ENCODE results near the gene KCNJ8. TPM values are rescaled to one million over a fixed set of nuclear protein-coding genes. Genes with fewer than 3 reads are reported as not detected.

KCNJ8 gene
- total RNA-seq, 1 donor from 2014 or later = 17.2 TPM

DNA sequence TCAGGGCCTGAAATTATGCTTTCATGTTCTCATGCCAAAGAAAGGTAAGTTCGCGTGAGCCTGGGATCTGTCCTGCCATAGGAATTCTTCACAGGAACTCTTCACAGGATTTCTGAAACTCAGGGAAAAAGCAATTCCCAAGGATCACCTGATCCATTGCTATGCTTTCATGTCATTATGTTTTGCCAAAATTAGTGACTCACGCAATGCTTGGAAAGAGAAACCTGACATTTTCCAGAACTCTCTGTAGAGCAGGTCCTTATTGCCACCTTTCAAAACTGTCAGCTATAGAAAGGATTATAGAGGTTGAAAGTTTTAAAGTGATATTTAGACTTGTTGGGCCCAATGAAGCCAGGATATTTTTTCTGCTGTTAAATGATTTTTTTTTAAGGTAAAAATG lies 6.3 kb upstream of the KCNJ8 start:
- Histone ChIP-seq H3K27me3 (no peaks in the 10 kb centered on the region), H3K36me3 (no peaks in the 10 kb centered on the region), H3K4me3 (no peak overlapping the region), H3K9me3 (no peaks in the 10 kb centered on the region), H3K4me1 (no peaks in the 10 kb centered on the region), H3K27ac (no peak overlapping the region)
- TF ChIP-seq POLR2A (IDR thresholded peaks at IDR 0.05) (no peak), POLR2AphosphoS5 (IDR thresholded peaks at IDR 0.05; ENCODE audit: insufficient read depth in 1 of 2, low read depth in 1 of 2) (peak in 1 of 2 donors; percentile 56)
- TF ChIP-seq, protein P1, sequence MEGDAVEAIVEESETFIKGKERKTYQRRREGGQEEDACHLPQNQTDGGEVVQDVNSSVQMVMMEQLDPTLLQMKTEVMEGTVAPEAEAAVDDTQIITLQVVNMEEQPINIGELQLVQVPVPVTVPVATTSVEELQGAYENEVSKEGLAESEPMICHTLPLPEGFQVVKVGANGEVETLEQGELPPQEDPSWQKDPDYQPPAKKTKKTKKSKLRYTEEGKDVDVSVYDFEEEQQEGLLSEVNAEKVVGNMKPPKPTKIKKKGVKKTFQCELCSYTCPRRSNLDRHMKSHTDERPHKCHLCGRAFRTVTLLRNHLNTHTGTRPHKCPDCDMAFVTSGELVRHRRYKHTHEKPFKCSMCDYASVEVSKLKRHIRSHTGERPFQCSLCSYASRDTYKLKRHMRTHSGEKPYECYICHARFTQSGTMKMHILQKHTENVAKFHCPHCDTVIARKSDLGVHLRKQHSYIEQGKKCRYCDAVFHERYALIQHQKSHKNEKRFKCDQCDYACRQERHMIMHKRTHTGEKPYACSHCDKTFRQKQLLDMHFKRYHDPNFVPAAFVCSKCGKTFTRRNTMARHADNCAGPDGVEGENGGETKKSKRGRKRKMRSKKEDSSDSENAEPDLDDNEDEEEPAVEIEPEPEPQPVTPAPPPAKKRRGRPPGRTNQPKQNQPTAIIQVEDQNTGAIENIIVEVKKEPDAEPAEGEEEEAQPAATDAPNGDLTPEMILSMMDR (IDR thresholded peaks at IDR 0.05) = no peak
- intact Hi-C loops (cut with DNase I) = no loop called here
- no peak for DNase-seq (ENCODE audit: extremely low spot score in 2 of 2)

DNA sequence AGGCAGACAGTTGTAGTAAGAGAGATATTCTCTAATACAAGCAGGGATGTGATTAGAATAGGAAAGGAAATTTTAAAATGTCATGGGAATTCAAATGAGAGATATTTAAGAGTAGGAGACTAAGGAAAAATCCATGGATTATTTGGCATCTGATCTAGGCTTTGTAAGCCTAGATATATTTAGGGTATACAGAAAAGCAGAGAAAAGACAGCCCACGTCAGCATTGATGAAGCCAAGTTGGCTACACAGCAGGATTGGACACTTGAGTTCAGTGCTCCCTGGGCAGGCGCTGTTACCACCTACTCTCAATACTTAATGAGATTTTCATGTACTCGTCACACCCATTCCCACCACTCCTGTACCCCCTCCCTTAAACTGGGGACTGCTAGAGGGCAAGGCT lies 1.7 kb upstream of the KCNJ8 start:
- H3K4me3 ChIP-seq = no peak overlapping the region
- peak overlapping the region; percentile 82 for H3K27ac ChIP-seq
- no peak for DNase-seq (ENCODE audit: extremely low spot score in 2 of 2)
- TF ChIP-seq, protein P1 (IDR thresholded peaks at IDR 0.05) = no peak
- TF ChIP-seq POLR2AphosphoS5 (IDR thresholded peaks at IDR 0.05; ENCODE audit: insufficient read depth in 1 of 2, low read depth in 1 of 2) (no peak), POLR2A (IDR thresholded peaks at IDR 0.05) (no peak)
- intact Hi-C loops (cut with DNase I) = loop anchor here (10.0 kb wide), 1 partner anchor 59 kb away; no protein-coding TSS in a partner anchor
- H3K9me3 ChIP-seq = no peaks in the 10 kb centered on the region
- H3K36me3 ChIP-seq = no peaks in the 10 kb centered on the region
- H3K4me1 ChIP-seq = peaks cover 7% of the 10 kb centered on the region
- no peaks in the 10 kb centered on the region for H3K27me3 ChIP-seq

DNA sequence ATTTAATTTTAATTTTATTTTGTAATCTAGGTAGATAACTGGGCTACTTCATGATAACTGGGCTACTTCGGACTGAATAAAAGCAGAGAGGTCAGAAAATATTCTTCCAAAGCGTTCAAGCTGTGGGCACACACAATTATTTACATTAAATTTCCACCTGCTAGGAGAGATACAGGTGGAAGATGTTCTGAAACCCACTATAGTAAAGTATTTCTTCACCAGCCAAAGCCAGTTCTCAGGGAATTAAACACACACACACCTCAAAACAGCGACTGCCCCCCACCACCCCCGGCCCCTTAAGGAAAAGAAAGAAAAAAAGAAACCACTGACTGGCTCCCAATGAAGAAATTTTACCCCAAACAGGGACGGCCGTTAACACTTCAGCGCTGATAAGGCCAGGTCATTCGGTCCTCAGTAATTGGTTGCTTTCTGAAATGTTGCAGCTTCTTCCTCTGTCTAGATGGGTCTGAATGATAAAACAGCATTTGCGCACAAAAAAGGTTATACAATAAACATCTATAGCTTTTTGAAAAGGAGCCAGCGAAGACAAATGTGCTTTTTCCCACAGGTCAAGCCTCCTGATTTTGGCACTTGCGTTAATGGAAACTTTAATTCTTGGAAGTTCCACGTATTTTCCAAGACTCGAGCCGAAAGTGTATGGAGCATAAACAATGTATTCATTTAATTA lies 771 bp upstream of the KCNJ8 start:
- intact Hi-C loops (cut with DNase I) = loop anchor here (10.0 kb wide), 1 partner anchor 60 kb away; no protein-coding TSS in a partner anchor
- H3K4me3 ChIP-seq = peak overlapping the region; percentile 60 to 72
- no peaks in the 10 kb centered on the region for H3K36me3 ChIP-seq
- no peaks in the 10 kb centered on the region for H3K27me3 ChIP-seq
- peak overlapping the region; percentile 82 for H3K27ac ChIP-seq
- TF ChIP-seq POLR2A (IDR thresholded peaks at IDR 0.05) = no peak
- TF ChIP-seq, protein P1 (IDR thresholded peaks at IDR 0.05) = no peak
- TF ChIP-seq POLR2AphosphoS5 (IDR thresholded peaks at IDR 0.05; ENCODE audit: insufficient read depth in 1 of 2, low read depth in 1 of 2) = no peak
- no peaks in the 10 kb centered on the region for H3K9me3 ChIP-seq
- no peak for DNase-seq (ENCODE audit: extremely low spot score in 2 of 2)
- H3K4me1 ChIP-seq = peaks cover 7% of the 10 kb centered on the region

DNA sequence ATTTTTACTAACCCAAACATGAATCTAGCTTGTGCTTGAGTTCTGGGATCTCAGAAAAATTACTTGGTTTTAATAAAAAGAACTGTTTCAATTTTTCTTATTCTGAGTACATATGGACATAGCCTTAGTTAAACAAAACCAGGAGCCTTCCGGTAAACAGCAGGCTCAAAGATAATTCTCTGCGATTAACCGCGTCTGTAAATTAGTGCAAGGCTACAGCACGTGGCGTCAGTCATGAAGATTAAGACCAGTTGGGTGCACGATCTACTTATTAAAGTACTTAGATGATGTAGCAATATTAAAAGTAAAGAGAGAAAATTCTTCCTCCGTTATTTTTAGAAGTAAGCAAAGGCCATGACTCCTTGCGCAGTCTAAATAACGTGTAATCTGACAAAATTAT lies 700 bp downstream of the KCNJ8 start:
- DNase-seq (ENCODE audit: extremely low spot score in 2 of 2) = no peak
- no peaks in the 10 kb centered on the region for H3K9me3 ChIP-seq
- H3K27ac ChIP-seq = peak overlapping the region; percentile 82
- peak overlapping the region; percentile 60 to 72 for H3K4me3 ChIP-seq
- no peaks in the 10 kb centered on the region for H3K36me3 ChIP-seq
- peaks cover 7% of the 10 kb centered on the region for H3K4me1 ChIP-seq
- H3K27me3 ChIP-seq = no peaks in the 10 kb centered on the region
- TF ChIP-seq, protein P1 (IDR thresholded peaks at IDR 0.05) = no peak
- TF ChIP-seq POLR2A (IDR thresholded peaks at IDR 0.05) (no peak), POLR2AphosphoS5 (IDR thresholded peaks at IDR 0.05; ENCODE audit: insufficient read depth in 1 of 2, low read depth in 1 of 2) (no peak)
- intact Hi-C loops (cut with DNase I) = loop anchor here (10.0 kb wide), 1 partner anchor 61 kb away; no protein-coding TSS in a partner anchor

- Histone ChIP-seq H3K4me1 (peaks cover 7% of the 10 kb centered on the region), H3K27me3 (no peaks in the 10 kb centered on the region), H3K9me3 (no peaks in the 10 kb centered on the region), H3K36me3 (no peaks in the 10 kb centered on the region), H3K27ac (peak overlapping the region; percentile 82), H3K4me3 (peak overlapping the region; percentile 60 to 72)
- DNase-seq (ENCODE audit: extremely low spot score in 2 of 2) = no peak
- TF ChIP-seq POLR2AphosphoS5 (IDR thresholded peaks at IDR 0.05; ENCODE audit: insufficient read depth in 1 of 2, low read depth in 1 of 2) = peak in 1 of 2 donors; percentile 55
- TF ChIP-seq, protein P1 (IDR thresholded peaks at IDR 0.05) = no peak
- intact Hi-C loops (cut with DNase I) = loop anchor here (10.0 kb wide), 1 partner anchor 61 kb away; no protein-coding TSS in a partner anchor
Measured at GRCh38 chr12:21773263-21773741, 1.2 kb downstream of the KCNJ8 start.
